Measurements from ENCODE around the gene JMJD1C. TPM values are rescaled to one million over a fixed set of nuclear protein-coding genes. Genes with fewer than 3 reads are reported as not detected.

The JMJD1C gene
- polyA plus RNA-seq, 10 donors, result 61.1 to 104 (median 75.2) TPM

DNA sequence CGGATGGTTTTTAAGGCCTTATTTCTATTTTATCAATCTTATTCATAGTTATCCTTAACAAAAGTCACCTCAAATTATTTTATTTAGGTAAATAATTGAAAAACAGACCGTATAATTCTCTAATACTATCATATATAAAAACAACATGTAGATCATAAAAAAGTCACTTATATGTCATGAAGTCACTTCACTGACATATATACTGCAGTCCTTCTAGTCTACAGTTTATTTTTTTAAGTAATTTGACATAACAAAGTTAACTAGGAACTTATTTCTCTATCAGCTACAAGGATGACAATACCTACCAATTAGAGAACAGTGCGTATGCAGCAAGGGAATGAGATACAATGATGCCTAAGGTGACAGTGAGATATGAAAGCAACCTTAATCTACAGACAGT lies 26.2 kb downstream of the JMJD1C start:
- DNase-seq, result no peak

DNA sequence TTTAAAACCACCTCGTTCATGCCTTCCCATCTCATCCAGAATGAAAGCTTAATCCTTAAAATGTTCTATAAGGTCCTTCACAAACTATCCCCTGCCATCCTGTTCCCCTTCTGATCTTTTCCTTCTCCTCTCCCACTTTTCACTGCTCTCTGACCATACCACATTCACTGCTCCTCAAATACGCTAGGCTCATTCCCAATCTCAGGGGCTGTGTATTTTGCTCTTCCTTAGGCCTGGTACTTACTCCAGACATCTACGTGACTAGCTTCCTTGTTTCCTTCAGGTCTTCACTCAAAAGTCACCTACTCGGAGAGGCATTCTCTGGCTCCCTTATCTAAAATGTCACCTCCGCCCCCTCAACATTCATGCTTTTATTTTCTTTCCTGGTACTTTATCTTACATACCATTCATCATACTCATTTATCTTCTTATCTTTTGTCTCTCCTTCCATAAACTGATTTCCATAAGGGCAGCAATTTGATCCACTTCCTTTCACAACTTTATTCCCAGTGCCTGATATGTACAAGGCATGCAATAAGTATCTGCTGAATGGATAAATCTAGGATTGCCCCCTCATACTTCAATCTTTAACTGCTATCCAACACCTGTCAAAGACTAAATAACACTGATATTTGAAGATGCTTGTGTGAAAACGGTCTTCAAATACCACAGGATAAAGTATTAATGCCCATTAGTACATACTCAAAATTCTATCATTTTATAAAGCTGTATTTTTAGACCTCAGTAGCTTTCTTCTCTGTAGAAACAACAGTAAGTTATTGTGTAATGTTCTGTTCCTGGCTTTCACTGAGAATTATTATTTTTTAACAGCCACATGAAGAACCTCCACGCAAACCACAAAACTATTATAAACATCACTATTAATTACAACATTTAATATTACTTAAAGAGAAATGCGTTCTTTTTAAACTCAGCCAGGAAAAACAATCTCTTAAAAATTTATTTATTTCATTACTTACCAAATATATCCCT lies 27.0 kb downstream of the JMJD1C start:
- DNase-seq, result no peak

DNA sequence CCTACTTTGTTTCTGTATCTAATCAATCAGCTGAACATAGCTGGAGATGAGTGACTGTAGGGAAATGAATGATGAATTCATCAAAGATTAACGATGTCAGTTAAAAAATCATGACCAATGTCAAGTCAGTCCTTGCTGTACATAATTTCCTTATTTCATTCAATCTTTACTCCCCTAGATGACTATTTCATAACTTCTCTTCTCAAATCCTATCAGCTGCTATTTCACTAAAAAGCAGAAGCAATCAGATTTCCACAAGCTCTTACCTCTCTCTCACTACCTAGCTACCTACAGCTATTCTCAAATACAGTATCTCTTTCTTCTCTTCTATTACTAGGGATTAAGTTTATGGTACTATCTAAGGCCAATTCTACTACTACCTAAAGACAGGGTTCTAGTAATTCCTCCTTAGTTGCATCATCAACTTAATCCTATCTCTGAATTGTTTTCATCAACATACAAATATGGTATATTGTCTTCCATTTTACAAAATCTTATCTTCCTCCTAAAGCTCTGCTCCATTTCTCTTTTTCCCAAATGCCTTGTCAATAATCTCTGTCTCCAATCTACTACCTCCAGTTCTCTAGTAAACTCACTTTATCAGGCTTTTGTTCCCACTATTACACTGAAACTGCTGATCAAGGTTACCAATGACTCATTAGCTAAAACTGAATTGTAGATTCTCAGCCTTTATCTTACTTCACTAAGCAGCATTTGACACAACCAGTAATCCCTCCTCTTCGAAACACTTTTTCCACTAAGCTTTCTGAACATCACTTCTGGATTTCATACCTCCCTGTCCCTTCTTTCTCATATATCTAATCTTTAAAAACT lies 28.4 kb downstream of the JMJD1C start:
- DNase-seq, result no peak

DNA sequence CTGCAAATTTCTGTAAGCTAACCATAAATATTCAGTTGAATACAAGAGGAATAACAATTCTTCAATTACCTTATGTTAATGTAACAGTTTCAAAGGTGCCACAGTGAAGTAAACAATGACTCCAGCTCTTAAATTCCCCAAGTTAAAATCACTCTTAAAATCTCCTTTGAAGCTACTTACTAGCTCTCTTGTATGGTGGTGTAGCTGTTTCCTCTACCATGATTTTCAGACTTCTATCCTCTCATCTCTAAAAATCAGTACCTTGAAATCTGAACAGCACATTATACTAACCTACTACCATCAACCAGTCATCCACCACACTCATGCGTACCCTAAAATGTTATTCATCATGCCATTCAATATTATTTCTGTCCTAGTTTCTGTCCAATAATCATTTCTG lies 29.6 kb downstream of the JMJD1C start:
- no peak for DNase-seq

DNA sequence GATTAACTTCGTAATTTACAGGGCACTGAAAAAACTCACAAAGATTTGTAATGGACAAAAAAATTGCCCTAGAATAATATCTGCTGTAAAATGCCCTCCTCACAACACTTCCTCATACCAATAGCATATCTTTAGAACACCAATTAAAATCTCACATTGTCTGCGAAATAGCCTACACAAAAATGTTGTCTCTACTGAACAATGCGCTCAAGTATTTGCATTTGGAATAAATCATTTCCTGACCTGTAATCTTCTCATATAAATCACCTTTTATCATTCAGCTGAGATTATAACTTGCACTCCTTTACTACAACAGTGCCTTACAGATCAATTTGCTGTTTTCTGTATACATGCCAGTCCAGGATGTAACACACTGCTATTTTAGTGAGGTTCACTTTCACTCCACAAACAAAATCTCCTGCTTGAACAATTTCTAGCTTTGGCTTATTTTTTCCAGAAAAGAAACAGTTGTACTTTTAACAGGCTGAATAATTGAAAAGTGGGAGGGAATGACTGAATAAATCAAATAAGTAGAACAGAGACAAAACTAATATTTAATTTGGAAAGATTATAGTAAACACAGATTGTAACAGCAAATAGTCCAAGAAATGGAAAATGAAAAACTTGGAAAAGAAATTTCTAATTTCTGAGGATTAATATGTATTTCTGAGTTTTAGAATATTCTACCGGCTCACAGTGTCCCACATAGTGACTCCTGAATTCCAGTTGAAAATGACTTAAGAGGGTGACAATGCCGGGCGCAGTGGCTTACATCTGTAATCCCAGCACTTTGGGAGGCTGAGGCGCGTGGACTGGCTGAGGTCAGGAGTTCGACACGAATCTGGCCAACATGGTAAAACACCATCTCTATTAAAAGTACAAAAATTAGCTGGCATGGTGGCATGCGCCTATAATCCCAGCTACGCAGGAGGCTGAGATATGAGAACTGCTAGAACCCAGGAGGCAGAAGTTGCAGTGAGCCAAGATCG lies 30.6 kb downstream of the JMJD1C start:
- DNase-seq, result no peak

DNA sequence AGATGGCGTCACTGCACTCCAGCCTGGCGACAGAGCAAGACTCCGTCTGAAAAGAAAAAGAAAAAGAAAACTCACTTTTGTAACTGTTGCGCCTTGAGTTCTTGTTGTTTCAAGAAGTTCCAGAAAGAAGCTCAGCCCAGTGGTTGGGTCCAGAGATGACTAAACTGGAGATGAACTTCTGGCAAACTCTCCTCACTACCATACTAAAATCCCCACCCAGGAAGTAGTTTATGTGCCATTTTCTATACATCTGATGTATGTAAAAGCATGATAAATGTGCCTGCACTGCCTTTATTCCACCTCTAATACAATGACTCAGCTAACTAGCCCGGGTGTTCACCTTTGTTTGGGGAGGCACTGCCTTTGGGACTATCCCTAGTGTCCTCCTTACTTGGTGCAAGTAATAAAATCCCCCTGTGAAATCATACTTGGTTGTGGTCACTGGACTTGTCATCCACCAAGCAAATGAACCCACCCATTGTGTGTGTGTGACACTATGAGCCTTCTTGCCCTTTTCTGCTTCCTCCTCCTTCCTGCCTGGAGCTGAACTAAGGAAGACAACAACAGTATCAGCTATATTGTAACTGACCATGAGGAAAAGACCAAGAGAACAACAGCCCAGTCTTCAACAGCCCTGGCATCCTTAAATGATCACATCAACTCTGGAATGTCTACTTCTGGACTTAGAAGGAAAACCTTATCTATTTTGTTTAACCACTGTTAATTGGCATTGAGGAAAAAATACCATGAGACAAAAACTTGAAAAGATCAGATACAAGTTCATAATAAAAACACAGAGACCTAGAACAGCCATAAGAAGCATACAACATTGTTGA lies 33.6 kb downstream of the JMJD1C start:
- no peak for DNase-seq

DNA sequence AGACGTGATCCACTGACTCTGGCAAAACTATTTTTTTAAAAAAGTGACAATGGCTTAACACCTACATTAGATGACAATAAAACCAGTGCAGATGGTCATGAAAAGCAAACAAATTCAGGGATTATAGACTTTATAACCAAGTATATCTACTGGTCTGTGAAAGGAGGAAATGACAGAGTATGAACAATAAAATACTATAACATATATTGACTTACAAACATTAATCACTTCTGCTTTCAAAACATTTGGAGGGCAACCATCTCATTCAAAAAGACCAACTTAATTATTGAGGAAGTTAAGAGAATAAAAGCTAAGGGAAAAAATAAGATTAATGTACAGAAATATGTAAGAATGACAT lies 34.8 kb downstream of the JMJD1C start:
- no peak for DNase-seq

DNA sequence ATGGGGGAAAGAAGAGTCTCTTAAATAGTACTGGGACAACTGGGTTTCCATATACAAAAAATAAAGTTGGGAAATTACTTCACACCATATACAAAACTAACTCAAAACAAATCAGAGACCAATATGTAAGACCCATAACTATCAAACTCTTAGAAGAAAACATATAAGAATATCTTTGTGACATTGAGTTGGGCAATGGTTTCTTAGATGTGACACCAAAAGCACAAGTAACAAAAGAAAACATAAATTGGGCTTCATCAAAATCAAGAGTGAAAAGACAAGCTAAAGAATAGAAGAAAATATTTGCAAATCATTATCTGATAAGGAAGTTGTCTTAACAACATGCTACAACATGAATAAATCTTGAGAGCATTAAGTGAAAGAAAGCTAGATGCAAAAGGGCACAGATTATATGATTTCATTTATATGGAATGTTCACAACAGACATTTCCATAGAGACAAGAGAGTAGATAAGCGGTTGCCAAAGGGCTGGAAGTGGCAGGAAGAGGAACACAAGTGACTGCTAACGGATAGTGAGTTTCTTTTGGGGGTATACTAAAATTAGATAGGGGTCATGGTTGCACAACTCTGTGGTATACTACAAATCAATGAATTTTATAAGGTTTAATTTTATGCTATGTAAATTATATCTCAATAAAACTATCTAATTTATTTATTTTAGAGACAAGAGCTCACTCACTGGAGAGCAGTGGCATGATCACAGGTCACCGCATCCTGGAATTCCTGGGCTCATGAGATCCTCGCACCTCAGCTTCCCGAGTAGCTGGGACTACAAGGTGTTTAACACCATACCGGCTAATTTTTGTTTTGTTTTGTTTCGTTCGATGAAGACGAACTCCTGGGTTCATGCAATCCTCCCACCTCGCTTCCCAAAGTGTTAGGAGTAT lies 35.4 kb downstream of the JMJD1C start:
- peak in 2 of 3 donors; percentile 40 to 44 for DNase-seq

DNA sequence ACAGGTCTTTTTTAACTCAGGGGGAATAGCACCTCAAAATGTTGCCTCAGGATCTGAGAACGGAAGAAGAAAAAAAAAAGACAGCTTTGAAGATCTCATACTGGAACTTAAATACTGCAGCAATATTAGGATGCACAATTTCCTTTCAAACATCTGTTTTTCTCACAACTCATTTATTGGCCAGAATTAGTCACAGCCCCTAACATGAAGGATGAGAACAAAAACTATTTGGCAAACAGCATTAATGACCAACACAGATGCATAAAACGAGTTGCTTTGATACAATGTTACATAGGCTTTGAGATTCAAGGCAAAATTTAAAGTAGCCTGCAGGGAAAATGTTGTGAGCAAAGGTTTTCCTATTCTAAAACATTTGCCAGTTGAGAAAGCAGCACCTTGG lies 36.5 kb downstream of the JMJD1C start:
- peak; percentile 54 to 88 (median 73) for DNase-seq

DNA sequence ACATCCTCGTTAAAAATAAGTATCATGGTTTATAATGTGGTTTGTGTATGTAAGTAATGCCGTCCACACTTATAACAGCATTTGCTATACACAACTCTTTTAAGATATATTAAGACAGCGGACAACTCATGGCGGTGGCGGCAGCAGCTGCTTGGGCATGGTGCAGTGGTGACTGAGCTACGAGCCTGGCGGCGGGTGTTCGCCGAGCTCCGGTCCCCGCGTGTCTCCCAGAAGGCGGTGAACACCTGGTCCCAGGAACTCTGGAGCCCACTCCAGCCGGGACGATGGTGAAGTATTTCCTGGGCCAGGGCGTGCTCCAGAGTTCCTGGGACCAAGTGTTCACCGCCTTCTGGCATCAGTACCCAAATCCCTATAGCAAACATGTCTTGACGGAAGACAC lies 38.8 kb downstream of the JMJD1C start:
- no peak for DNase-seq

DNA sequence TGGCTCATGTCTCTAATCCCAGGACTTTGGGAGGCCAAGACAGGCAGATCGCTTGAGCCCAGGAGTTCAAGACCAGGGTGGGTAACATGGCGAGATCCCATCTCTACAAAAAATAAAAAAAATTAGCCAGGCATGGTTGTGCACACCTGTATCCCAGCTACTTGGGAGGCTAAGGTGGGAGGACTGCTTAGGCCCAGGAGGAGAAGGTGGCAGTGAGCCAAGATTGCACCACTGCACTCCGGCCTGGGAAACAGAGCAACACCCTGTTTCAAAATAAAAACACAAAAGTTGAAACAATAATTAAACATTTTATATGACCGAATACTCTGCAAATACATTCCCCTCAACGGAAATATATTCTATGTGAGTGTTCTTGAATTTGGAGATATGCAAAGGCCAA lies 40.3 kb downstream of the JMJD1C start:
- no peak for DNase-seq

DNA sequence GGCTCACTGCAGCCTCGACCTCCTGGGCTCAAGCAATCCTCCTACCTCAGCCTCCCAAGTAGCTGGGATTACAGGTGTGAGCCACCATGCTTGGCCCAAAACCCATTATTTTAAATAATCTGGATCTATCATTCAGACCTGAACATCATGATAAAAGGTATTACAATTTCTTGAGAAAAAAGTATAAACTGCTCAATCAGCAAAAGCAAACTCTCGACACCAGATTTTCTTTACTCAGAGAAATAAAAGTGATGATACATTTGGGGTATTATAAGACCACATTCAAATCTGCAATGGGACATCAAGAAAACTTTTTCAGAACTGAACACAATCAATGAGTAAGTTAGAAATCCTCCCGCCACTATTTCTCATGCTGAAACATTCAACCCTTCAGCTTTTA lies 41.2 kb downstream of the JMJD1C start:
- DNase-seq, result no peak

DNA sequence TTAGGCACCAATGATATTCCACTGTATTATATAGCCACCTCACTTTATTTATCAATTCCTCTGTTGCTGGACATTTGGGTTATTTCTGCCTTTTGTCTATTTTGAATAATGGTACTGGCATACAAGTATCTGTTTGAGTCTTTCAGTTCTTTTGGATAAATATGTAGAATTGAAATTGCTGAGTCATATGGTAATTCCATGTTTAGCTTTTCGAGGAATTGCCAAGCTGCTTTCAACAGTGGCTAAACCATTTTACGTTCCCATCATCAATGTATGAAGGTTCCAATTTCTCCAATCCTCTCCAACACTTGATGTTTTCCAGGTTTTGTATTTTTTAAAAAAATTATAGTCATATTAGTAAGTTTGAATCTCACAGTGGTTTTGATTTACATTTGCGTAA lies 42.3 kb downstream of the JMJD1C start:
- DNase-seq, result peak in 1 of 3 donors; percentile 48

DNA sequence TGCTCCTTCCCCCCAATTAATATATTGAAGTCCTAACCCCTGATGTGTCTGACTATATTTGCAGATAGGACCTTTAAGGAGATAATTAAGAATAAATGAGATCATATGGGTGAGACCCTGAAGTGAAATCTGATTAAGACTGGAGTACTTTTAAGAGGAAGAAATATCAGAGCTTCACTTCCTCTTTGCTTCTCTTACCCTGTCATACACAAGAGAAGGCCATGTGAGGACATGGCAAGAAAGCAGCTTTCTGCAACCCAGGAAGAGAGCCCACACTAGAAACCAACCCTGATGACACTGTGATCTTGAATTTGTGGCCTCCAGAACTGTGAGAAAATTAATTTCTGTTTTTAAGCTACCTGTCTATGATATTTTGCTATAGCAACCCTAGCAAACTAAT lies 44.2 kb downstream of the JMJD1C start:
- DNase-seq, result no peak

DNA sequence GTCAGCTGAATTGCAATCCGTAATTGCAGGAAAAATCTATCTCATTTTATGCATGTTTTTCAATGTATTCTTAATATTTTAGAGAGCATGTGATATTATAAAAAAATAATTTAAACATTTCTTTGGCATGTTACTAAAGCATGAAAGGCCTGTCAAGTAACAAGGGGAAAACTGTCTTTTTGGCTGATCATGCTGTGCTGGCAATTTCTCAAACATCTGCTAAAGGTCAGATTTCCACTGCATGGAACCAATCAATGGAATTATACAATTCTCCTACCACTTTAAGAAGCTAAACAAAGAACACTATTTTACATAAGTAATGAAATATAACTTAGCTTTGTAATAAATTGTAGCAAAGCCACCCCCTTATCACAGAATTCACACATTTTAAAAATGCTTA lies 49.4 kb downstream of the JMJD1C start:
- DNase-seq, result peak; percentile 67 to 89 (median 78)

DNA sequence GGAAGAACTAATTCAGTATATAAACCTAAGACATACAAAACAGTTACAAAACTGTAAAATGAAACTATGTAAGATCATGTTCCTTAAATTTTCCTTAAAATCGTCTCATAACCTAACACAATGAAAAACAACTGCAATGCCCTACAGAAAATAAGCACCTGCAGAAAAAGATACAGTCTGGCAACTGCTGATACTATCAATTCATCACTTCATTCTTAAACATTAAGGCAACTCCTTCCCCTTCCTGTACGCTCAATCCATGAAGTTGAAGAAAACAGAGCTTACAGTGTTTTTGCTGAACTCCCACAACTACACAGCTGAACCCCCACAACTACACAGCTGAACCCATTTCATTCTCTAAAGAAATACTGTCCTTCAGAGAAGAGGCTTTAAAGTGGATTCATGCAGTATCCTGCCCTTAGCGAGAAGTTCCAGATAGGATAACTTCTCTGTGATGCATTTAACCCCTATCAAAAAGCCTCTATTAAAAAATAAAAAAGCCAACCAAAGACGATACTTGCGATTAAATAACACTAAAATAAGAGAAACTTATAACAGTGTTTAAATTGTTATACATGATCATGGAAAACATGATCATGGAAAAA lies 50.0 kb downstream of the JMJD1C start:
- DNase-seq, result peak in 1 of 3 donors; percentile 68

DNA sequence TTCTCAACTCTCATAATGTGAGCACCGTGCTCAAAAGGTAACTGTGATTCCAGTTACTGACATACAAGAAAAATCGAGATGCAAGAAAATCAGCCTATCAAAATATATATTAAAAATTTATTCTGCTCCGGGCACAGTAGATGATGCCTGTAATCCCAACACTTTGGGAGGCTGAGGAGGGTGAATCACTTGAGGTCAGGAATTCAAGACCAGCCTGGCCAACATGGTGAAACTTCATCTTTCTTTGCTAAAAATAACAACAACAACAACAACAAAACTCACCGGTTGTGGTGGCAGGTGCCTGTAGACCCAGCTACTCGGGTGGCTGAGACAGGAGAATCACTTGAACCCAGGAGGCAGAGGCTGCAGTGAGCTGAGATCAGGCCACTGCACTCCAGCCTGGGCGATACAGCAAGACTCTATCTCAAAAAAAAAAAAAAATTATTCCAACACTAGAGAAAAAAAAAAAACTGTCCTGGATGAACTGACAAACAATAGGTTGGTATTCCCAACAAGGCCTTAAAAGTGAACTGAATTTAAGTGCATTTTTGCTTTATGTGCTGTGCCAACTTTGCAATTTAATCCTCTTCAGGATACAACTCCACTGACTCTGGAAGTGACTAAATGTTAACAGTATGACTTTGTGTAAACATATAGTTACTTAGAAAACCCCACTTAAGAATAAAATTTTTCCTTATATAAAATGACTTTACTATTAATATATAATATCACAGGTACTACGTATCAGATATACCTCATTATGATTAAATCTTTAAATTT lies 51.1 kb downstream of the JMJD1C start:
- no peak for DNase-seq

DNA sequence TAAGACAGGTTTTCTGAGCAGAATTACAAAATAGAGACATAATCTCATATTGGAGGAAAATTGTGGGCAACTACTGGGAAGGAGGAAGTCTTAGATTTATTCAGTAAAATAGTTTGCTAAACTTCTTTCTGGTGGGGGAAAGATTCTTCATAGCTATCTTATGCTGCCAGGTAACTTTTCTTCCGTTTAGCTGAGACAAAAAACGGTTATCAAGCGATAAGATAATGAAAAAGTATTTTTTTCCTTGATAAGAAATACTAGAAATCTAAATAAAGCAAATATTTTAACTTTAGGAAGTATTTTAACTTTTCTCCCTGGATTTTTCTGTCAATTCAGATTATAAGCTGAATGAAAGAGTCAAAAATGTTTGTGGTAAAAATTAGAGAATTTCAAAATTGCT lies 52.3 kb downstream of the JMJD1C start:
- DNase-seq, result no peak
